Muscle layer of colon (tissue), 2 donors: ENCODE data around the gene MNAT1.

Experiments
- H3K27ac ChIP-seq: one replicate; pipeline ENCODE4 v1.7.0; 2013; ENCODE audit warnings: low read depth, mild to moderate bottlenecking, low read length, moderate library complexity
- H3K27me3 ChIP-seq, 2 donors: one replicate each; pipeline ENCODE4 v1.7.0; 2013; ENCODE audit warnings: low read length in 2 of 2, mild to moderate bottlenecking in 2 of 2; ENCODE audit not compliant: insufficient read depth in 2 of 2, control insufficient read depth in 1 of 2
- H3K36me3 ChIP-seq: one replicate; pipeline ENCODE4 v1.7.0; 2013; ENCODE audit warnings: mild to moderate bottlenecking, low read length; ENCODE audit not compliant: insufficient read depth
- H3K4me1 ChIP-seq: one replicate; pipeline ENCODE4 v1.7.0; 2013; ENCODE audit warnings: mild to moderate bottlenecking, low read length; ENCODE audit not compliant: insufficient read depth
- H3K4me3 ChIP-seq, 2 donors: one replicate each; pipeline ENCODE4 v1.7.0; 2013; ENCODE audit warnings: low read length in 2 of 2, low read depth in 1 of 2, mild to moderate bottlenecking in 1 of 2, moderate library complexity in 1 of 2
- H3K9ac ChIP-seq: one replicate; pipeline ENCODE4 v1.7.0; 2013; ENCODE audit warnings: low read length
- H3K9me3 ChIP-seq: one replicate; pipeline ENCODE4 v1.7.0; 2013; ENCODE audit warnings: mild to moderate bottlenecking, low read length
- donor health status: abdominal sarcoma.
- donor health status: Adenocarcinoma of cecum.

The MNAT1 gene

DNA sequence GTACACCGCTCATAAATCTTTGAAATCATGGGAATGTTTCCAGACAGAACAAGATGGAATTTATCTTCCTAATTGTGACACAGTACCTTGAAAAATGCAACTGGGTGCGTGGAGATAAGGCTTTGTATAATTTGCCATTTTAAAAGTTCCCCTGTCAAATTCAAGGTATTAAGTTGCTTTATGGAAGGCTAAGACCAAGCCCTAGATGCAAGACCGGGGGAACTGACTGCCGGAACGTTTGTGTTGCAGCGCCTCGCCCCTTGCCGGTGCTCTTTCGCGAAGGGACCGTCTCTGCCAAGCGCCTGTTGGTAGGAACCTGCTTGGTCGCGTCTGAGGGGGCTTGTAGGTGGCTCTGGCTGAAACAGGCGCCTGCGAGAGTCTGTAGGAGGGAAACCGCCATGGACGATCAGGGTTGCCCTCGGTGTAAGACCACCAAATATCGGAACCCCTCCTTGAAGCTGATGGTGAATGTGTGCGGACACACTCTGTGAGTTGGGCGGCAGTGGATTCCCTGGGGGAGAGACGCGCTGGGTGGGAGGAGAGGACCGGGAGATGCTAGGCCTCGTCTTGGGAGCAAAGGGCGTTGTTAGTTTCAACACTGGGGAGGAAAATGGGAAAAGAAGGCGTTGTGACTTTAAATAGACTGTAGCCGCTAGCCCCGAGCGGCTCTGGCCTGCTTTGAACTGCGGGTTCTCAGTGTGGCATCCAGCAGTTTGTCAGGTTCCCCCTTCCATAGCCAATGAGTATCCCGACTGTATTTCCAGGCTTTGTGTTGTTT, at the start of gene MNAT1:
Gene MNAT1 (plus strand): TSS at position 297 of the 778 bp plus-strand sequence. CDS start 102 bp downstream, at position 399.
- Histone ChIP-seq H3K4me1 (peaks cover 15% of the 10 kb centered on the region), H3K9me3 (no peaks in the 10 kb centered on the region), H3K27me3 (no peaks in the 10 kb centered on the region), H3K9ac (peak within 1 kb of the TSS; percentile 96), H3K36me3 (no peaks in the 10 kb centered on the region), H3K4me3 (peak within 1 kb of the TSS; percentile 68 to 98), H3K27ac (peak within 1 kb of the TSS; percentile 47)

DNA sequence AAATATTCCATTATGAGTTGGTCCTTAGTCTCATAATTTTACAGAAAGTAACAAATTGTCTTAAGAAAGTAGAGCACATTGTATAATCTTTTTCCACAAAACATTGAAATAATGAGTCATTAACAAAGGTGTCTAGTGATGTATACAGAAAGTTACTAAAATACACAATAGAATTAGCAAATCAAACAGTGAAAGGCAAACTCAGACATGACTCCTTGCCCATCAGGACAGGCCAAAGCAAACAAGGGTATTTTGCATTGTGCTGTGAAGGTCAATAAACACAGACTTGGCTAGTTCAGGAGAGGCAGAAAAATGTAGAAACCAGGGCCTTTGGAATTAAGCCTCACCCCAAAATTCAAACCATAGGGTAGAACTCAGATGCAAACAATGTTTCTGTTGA, 47.7 kb upstream of the MNAT1 start:
- Histone ChIP-seq H3K36me3 (no peaks in the 10 kb centered on the region), H3K27ac (no peak overlapping the region), H3K4me3 (no peak overlapping the region), H3K9me3 (no peaks in the 10 kb centered on the region), H3K9ac (no peak overlapping the region), H3K4me1 (no peaks in the 10 kb centered on the region), H3K27me3 (no peaks in the 10 kb centered on the region)

DNA sequence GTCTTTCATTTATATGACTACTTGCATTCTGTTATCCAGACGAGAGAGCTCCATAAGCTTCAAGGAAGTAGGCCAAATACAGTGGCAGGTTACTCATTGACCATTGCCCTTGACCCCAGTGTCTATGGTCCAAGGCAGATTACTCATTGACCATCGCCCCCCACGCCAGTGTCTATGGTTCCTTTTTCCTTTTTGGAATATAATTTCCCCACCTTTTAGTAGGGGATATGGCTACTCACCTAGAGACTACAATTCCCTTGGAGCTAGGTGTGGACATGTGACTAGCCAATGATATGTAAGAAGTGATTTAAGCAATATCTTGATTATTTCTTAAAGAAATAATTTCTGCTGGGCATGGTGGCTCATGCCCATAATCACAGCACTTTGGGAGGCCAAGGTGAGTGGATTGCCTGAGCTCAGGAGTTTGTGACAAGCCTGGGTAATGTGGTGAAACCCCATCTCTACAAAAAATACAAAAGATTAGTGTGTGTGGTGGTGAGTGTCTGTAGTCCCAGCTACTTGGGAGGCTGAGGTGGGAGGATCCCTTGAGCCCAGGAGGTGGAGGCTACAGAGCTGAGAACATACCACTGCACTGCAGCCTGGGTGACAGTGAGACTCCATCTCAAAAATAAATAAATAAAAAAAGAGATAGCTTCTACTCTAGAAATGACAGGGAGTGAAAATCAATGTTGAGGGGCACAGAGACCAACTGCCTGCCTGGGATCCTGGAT, 43.0 kb upstream of the MNAT1 start:
- Histone ChIP-seq H3K4me3 (no peak overlapping the region), H3K9me3 (no peaks in the 10 kb centered on the region), H3K9ac (no peak overlapping the region), H3K27me3 (no peaks in the 10 kb centered on the region), H3K36me3 (no peaks in the 10 kb centered on the region), H3K4me1 (no peaks in the 10 kb centered on the region), H3K27ac (no peak overlapping the region)

DNA sequence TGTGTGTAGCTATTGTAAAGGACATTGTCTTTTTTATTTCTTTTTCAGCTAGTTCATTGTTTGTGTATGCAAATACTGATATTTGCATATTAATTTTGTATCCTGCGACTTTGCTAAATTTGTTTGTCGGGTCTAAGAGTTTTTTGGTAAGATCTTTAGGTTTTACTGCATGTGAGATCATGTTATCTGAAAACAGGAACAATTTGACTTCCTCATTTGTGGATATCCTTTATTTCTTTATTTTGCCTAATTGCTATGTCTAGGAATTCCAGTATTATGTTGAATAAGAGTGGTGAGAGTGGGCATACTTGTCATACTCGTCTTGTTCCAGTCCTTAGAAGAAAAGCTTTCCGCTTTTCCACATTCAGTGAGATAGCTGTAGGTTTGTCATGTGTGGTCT, 39.2 kb upstream of the MNAT1 start:
- Histone ChIP-seq H3K9me3 (no peaks in the 10 kb centered on the region), H3K9ac (no peak overlapping the region), H3K27ac (no peak overlapping the region), H3K27me3 (no peaks in the 10 kb centered on the region), H3K4me1 (no peaks in the 10 kb centered on the region), H3K36me3 (no peaks in the 10 kb centered on the region), H3K4me3 (no peak overlapping the region)

DNA sequence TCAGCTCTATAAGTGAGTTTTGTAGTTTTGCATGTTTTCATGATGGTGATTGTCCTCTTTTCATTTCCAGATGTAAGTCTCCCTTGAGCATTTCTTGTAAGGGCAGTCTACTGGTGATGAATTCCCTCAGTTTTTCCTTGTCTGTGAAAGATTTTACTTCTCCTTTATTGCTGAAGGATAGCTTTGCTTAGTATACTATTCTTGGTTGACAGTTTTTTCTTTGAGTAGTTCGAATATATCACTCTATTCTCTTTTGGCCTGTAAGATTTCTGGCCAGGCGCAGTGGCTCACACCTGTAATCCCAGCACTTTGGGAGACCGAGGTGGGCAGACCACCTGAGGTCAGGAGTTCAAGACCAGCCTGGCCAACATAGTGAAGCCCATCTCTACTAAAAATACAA, 34.0 kb upstream of the MNAT1 start:
- H3K27me3 ChIP-seq, result no peaks in the 10 kb centered on the region
- H3K4me3 ChIP-seq, result no peak overlapping the region
- H3K9me3 ChIP-seq, result peaks cover 6% of the 10 kb centered on the region
- H3K4me1 ChIP-seq, result no peaks in the 10 kb centered on the region
- H3K27ac ChIP-seq, result no peak overlapping the region
- H3K9ac ChIP-seq, result no peak overlapping the region
- H3K36me3 ChIP-seq, result no peaks in the 10 kb centered on the region

DNA sequence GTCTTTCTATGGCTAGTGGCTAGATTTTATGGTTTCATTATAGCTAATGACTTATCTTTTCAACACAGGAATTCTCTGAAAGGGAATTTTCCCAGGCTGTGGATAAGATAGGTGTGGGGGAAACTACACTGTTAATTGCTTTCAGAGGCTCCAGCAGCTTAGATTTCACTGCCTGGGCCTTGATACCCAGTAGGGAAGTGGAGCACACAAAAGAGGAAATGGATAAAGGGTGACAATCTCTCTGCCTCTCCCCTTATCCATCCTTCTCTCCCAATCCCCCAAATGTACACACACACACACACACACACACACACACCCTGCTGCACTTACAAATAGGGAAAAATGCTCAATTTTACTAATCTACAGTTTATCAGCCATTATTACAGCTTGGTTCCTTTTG, 29.5 kb upstream of the MNAT1 start:
- Histone ChIP-seq H3K27me3 (no peaks in the 10 kb centered on the region), H3K9ac (no peak overlapping the region), H3K36me3 (no peaks in the 10 kb centered on the region), H3K4me3 (no peak overlapping the region), H3K27ac (no peak overlapping the region), H3K4me1 (no peaks in the 10 kb centered on the region), H3K9me3 (peaks cover 6% of the 10 kb centered on the region)

DNA sequence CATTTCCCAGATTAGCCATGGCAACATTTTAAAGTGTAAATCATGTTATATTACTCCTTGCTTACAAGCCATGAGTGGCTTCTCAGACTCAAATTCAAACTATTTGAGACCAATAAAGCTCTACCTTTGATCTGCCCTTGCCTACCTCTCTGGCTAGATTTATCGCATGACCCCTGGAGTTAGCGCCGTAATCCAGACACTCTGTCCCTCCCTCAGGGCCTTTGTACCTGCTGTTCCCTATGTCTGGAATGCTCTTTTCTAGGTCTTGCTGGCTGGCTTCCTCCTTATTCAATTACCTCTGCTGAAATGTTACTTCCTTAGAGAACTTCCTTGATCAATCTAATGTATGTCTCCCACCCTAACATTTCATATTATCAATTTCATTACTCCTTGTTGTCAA, 26.7 kb upstream of the MNAT1 start:
- Histone ChIP-seq H3K4me3 (no peak overlapping the region), H3K4me1 (no peaks in the 10 kb centered on the region), H3K27me3 (no peaks in the 10 kb centered on the region), H3K9ac (no peak overlapping the region), H3K9me3 (no peaks in the 10 kb centered on the region), H3K36me3 (no peaks in the 10 kb centered on the region), H3K27ac (no peak overlapping the region)

DNA sequence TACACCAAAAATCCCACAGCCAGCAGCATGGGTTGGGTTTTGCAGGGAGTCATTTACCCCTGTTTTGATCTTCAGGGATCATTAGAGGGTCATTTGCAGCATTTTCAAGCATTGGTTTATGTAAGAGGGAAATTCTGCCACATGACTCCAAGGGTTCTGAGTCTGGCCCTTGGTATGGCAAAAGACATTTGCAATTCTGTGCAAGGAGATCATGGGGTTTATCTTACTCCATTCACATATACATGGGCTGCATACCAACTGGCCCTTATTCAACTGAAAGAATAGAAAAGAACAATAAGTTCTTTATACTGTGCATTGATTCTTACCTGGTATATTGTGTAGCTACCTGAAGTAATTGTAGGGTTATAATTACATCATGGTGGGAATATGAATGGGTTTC, 24.1 kb upstream of the MNAT1 start:
- H3K27ac ChIP-seq, result no peak overlapping the region
- no peak overlapping the region for H3K9ac ChIP-seq
- H3K36me3 ChIP-seq, result no peaks in the 10 kb centered on the region
- no peaks in the 10 kb centered on the region for H3K9me3 ChIP-seq
- H3K27me3 ChIP-seq, result no peaks in the 10 kb centered on the region
- H3K4me3 ChIP-seq, result no peak overlapping the region
- H3K4me1 ChIP-seq, result no peaks in the 10 kb centered on the region

DNA sequence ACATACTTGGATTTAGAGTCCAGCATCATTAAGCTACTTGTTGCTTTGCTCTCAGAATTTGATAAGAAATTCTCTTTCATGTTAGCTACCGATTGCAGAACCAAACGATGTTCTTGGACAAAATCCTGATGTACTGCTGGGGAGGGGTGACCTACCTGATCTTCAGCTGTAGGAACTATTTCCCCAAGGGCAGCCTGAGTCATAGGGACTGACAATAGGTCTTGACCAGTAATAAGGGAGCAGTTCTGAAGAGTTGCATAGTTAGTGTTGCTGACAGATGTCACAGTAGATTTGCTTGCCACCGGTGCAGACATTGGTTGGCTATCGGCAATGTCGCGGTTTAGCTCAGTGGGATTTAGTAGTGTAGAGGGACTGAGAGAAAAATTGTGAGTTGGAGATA, 21.0 kb upstream of the MNAT1 start:
- no peaks in the 10 kb centered on the region for H3K36me3 ChIP-seq
- H3K9me3 ChIP-seq, result no peaks in the 10 kb centered on the region
- no peak overlapping the region for H3K27ac ChIP-seq
- H3K9ac ChIP-seq, result no peak overlapping the region
- no peaks in the 10 kb centered on the region for H3K27me3 ChIP-seq
- no peaks in the 10 kb centered on the region for H3K4me1 ChIP-seq
- no peak overlapping the region for H3K4me3 ChIP-seq

DNA sequence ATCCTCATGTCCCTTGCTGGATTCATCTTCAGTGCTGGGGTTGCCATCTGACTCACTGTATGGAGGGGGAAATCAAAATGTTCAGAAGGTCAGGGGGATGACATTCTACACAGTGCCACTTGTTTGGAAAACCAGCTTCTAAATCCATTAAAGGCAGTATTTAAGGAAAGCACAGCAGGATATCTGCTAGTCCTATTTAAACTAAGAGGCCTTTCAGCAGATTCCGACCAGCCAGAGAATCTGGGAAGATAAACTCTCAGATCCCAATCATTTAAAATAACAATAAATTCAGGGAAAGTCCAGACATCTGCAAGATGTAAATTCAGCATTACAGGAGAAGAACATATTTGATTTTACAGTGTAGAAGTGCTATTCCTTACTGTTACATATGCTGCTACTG, 14.2 kb upstream of the MNAT1 start:
- Histone ChIP-seq H3K9ac (no peak overlapping the region), H3K4me1 (peaks cover 4% of the 10 kb centered on the region), H3K9me3 (no peaks in the 10 kb centered on the region), H3K36me3 (no peaks in the 10 kb centered on the region), H3K27me3 (peaks cover 5 to 47% of the 10 kb centered on the region in 2 donors), H3K27ac (no peak overlapping the region), H3K4me3 (no peak overlapping the region)

DNA sequence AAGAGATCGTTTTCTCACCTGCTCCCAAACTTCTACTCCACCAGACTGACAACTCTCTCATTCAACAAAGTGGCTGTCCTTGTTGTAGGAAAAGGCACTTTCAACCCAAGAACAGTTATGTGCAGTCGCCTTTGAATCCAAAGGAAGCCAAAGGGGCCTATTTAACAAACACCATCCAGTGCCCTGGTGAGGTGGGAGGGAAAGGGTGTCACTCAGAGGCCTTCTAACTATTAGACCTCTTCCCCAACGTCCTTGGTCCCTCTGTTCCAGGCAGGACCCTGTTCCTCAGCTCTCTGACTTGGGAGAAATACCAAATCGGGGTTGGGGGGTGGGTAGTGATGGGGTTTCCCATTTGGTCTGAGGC, 13.6 kb upstream of the MNAT1 start:
- H3K9ac ChIP-seq, result no peak overlapping the region

More for the DNA sequence above, 13.6 kb upstream of the MNAT1 start:
- Histone ChIP-seq H3K36me3 (no peaks in the 10 kb centered on the region), H3K4me3 (no peak overlapping the region), H3K9me3 (no peaks in the 10 kb centered on the region), H3K27ac (no peak overlapping the region), H3K4me1 (peaks cover 4% of the 10 kb centered on the region), H3K27me3 (peaks cover 5 to 47% of the 10 kb centered on the region in 2 donors)
